Hepatic stellate cell (primary cell): Measurements from ENCODE around the gene VAMP2.

Experiments used
- DNase-seq: peaks from one replicate; pipeline ENCODE4 v3.0.0; 2011; ENCODE audit warnings: low spot score

The VAMP2 gene

DNA sequence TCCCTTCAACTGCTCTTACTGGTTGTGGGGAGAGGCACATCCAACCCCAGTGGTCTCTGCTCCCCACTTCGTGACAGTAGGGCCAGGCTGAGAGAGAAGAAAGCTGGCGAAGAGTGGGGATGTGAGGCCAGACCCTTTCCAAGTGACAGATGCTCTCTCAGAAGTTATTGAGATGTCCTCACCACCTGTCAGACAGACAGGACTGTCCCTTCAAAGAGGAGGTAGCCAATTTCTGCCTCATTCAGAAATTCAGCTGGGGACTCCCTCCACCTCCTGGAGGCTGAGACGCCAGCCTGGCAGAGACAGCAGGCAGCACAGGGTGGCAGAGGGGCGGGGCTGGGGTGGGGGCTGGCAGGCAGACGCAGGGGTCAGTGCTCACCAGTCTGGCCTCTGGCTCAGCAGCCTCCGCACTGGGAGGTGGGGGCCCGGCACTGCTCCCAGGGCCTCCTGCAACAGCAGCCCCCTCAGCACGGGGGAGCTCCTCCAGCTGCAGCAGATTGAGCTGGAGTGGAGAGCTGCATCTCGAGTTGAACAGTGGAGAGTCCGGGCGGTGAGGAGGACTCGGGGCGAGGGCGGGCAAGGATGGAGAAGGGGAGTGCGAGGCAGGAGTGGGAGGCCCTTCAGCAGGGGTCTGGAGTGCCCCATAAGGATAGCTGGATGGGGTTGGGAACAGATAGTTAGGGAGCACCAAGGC, 19.7 kb downstream of the VAMP2 start:
- no peak for DNase-seq

DNA sequence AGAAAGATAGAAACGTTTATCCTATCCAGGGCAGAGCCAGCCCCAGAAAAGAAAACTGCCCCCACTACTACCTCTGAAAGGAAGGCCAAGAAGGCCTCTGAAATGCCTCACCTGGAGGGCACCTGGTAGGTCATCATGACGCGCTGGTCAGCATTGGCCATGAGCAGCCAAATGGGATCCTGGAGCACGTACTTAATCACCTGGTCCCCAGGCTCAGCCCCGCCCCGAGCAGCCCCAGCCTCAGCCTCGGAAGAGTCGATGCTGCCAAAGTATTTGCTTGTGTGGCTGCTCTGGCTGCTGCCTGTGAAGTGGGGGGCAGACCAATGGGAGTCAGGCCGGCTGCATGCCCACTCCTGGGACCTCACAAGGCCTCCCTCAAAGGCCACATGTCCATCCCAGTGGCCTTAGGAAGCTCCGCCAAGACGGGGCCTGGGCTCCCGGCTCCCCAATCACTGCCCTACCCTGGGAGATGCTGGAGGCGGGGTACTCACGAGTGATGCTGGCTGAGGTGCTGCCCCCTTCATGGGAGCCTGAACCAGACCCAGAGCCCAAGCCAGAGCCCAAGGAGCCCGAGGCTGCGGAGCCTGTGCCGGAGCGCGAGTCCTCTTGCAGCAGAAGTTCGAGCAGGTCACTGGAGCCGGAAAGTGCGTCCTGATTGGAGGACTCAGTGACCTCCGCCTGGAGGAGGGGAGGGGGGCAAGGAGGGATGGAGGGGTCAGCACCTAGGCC, 20.4 kb downstream of the VAMP2 start:
- DNase-seq: no peak

DNA sequence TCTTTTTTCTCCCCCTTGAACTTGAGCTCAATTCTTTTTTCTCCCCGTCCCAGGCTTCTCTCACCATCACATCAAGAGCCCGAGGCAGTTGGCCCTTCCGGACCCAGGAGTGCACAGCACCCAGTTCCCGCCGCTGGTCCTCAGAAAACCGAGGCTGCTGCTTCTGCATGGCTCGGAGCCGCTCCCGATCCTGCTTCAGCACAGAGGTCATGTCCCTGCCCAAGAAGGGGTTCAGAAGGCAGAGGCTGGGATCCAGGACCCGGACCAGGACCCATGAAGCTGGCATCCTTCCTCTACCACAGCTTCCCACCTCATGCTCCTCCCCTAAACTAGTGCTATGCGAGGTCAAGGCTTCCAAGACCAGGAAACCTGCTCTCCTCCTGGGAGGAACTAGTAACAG, 21.0 kb downstream of the VAMP2 start:
- DNase-seq: no peak

DNA sequence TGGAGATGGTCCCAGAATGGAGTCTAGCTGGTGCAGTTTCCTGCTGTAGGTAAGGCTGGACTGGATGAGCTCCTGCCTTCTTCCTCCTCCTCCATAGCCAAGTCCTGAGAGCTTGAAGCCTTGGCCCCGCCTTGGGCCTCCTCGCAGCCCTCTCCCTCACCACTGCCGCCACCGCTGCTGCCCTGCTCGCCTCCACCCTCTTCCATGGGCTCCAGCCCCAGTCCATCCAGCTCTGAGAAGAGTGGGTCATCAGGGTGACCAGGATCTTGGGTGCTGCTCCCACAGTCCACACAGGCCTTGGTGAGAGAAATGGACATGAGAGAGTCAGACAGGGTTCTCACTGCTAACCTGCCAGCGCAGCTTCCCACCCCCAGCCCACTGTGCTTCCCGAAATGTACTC, 21.7 kb downstream of the VAMP2 start:
- DNase-seq: no peak

DNA sequence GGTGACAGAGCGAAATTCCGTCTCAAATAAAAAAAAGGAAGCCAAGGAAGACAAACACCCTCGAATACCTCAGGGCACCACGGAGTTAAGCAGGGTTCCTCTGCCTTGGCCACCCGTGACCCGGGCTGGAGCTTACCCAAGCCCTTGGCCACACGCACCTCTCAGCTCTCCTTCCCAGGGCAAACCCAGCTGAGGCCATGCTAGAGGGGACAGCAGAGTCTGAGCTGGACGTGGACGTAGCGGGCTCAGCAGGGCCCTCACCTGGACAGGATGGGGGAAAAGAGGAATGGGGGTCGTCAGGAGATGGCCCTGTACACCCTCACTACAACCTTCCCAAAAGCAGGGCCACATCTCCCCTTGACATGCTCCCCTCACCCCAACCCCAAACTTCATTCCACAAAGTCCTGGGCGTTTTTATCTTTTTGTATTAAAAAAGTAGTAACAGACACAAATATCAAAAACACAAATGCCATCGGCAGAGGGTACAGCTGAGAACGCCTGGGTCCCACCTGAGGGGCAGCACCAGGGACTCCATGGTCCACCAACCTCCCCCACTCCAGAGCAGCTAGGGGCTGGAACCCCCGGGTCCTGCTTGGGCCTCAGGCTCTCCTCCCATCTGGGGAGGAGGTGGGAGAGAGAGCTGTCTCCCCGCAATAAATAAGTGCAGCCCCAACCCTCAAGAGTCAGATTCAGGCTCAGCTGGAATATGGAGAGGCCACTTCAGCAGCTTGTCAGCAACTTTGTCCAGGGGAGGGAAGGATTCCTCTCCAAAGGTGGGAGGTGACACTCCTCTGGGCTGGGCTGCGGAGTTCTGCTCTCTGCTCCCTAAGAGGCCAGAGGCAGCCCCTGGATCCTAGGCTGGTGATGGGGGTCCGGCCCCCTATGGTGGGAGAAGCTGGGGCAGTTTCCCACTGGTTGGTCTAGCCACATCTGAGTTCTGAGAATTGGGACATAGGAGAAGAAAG, 22.4 kb downstream of the VAMP2 start:
- DNase-seq: no peak

DNA sequence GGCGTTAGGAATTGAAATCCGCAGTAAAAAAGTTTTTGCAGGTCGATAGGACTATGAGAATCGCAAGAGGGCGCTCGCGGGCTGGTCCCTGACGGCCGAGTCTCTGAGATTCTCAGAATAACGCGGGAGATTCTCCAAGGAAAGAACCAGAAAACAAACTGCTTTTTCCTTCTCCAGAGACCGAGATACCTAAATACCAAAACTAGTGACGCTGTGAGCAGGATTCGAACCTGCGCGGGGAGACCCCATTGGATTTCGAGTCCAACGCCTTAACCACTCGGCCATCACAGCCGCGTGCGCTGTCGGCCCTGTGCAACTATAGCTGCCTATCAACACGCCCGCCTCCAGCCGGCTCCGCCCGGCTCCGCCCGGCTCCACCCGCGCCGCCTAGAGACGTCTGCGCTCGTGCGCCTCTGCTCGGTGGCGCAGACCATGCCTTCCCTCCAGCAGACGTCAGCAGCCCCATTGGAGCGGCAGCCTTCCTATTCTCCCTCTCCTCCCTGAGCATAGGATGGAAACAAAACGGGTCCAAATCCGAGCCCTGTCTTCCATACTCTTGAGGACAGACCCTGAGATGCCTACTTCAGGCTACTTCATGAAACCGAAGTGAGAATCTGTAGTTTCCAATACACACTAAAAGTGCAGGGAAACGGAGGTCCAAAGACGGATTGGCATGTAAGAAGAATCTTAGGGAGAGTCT, 23.9 kb downstream of the VAMP2 start:
- DNase-seq: peak; percentile 89

DNA sequence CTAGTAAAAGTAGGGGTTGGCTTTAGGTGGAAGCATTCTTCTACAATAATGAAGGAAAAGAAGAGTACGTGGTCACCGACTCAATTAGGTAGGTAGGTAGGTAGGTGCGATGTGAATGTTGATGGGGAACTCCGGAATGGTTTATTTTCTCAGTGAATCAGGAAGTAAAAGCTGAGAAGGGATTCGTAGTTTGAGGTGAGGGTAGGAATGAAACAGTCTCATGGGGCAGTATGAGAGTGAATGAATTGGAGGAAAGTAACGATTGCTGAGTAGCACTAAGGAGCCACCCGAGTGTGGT, 24.4 kb downstream of the VAMP2 start:
- no peak for DNase-seq

DNA sequence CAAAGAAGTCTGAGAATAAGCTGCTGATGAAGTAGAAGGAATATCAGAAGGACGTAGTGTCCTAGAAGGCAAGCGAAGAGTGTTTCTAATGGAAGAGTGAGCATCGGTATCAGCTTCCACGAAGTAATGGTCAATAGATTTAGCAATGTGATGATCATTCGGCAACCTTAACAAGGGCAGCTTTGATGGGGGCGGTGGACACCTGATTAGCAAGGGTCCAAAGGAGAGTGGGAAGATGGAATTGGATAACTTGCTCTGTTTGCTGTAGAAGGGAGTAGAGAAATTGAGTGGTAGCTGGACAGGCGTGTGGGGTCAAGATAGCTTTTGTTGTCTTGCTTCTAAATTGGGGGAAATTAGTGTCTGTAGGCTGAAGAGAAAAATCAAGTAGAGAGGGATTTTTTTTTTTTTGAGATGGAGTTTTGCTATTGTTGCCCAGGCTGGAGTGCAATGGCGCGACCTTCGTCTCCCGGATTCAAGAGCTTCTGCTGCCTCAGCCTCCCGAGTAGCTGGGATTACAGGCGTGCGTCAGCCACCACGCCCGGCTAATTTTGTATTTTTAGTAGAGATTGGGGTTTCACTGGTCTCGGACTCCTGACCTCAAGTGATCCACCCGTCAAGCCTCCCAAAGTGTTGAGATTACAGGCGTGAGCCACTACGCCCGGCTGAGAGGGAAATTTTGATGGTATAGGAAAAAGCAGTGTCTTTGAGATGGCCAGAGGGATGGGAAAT, 24.9 kb downstream of the VAMP2 start:
- no peak for DNase-seq

DNA sequence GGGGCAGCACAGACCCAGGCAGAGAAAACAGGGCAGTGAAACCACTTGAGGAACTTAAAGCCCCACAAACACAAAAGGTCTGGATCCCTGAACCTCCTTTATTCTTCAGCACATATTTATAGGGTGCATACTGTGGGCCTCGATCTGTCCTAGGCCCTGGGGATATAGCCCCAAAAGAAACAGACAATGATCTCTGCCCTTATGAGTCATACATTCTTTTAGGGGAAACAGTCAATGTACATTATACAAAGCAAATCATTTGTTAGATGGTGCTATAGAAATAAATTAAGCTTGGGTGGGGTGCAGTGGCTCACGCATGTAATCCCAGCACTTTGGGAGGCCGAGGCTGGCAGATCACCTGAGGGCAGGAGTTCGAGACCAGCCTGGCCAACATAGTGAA, 28.8 kb downstream of the VAMP2 start:
- DNase-seq: no peak

DNA sequence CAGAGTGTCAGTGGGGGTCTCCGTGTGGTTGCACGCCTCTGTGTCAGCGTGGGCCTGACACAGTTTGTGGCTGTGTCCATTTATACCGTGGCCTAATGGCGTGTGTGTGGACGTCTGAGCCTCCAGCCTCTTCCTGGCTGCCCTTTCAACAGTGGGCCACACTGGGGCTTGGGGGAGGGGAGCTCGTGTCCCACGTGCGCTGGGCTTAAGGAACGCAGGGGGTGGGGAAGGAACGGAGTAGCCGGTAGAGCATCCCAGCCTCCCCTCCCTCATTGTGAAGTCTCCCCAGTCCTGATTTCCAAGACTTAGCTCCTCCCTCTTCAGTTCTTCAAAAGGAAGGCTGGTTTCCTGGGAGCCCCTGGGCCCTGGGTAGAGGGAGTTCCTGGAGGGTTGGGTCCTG, 29.3 kb downstream of the VAMP2 start:
- DNase-seq: no peak

DNA sequence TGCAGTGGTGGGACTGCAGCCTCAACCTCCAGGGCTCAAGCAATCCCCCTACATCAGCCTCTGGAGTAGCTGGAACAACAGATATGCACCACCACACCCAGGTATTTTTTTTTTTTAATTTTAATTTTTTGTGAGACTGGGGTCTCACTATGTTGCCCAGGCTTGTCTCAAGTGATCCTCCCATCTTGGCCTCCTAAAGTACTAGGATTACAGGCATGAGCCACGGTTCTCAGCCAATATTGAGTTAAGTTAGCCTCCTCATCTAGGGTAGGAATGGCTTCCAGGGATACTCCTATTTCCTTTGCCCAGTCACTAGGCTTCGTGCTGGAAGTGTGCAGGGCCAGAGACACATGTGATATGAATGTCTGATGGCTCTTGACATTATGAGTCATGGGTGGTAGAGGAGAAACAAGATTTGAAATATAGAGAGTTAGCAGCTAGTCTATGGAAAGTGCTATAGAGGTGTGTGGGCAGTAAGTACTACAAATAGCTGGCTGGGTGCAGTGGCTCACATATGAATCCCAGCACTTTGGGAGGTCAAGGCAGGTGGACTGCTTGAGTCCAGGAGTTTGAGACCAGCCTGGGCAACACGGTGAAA, 30.8 kb downstream of the VAMP2 start:
- DNase-seq: peak; percentile 53

DNA sequence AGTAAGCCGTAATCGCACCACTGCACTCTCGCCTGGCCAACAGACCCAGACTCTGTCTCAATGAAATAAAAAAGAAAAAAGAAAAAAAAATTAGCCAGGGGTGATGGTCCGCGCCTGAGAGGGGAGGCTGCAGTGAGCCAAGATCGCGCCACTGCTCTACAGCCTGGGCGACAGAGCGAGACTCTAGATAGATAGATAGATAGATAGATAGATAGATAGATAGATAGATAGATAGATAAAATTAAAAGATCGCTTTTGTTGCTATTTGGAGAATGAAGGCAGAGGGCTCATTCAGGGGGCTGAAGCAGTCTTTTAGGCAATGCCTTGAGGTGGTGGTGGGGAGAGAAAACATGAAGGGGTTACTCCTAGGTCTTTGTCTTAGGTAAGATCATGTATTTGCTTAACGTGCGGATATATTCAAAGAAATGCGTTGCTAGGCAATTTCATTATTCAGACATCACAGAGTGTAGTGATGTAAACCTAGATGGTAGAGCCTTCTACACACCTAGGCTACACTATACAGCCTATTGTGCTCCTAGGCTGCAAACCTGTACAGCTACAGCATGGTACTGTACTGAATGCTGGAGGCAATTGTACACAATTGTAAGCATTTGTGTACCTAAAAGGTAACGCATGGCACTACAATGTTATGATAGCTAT, 34.5 kb downstream of the VAMP2 start:
- DNase-seq: no peak

DNA sequence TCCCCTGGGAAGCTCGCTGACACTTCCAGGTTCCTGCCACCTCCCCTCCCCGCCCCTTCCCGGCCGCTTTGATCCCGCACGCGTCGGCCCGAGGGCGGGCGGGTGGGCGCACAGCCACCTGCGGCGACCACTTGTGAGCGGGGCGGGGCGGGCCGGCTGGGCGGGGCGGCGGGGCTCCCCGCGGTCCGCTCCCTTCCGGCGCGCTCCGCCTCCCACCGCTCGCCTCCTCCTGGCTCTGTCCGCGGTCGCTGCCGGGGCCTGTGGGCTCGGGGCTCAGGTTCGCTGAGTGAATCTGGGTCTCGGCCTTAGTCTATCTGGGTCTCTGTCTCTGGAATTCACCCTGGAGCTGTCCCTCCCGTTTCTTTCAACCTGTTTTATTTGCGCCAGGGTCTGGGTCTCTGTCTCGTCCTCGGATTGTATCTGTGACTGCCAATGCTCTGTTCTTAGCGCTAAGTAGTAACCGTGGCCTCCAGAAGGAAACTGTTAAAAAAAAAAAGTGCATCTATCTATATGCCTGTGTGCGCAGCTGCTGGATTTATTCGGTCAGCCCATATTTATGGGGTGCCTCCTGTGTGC, 36.2 kb downstream of the VAMP2 start:
- DNase-seq: peak; percentile 54

DNA sequence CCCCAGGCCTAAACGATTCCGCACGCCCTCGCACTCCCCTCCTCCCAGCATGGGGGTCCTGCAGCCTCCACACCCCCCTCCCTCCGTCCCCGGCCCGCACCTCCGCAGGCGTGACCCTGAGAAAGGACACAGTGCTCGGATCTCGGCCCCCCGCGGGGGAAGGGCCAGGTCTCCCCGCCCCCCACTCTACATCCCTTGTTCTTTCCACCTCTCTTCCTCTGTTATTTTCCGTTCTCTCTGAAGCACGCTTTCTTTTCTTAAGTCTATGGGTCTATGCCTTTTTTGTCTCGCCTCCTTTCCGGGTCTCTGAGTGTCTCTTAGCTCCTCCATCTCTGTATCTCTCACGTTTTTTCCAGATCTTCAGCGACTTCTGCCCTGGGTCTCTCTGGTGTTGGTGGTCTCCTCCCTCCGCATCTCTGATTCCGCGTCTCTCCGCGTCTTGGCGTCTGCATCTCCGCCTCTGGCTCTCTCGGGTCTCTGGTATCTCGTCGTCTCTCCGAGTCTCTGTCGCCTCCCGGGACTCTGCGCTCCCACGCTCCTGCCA, 36.7 kb downstream of the VAMP2 start:
- peak; percentile 49 for DNase-seq

DNA sequence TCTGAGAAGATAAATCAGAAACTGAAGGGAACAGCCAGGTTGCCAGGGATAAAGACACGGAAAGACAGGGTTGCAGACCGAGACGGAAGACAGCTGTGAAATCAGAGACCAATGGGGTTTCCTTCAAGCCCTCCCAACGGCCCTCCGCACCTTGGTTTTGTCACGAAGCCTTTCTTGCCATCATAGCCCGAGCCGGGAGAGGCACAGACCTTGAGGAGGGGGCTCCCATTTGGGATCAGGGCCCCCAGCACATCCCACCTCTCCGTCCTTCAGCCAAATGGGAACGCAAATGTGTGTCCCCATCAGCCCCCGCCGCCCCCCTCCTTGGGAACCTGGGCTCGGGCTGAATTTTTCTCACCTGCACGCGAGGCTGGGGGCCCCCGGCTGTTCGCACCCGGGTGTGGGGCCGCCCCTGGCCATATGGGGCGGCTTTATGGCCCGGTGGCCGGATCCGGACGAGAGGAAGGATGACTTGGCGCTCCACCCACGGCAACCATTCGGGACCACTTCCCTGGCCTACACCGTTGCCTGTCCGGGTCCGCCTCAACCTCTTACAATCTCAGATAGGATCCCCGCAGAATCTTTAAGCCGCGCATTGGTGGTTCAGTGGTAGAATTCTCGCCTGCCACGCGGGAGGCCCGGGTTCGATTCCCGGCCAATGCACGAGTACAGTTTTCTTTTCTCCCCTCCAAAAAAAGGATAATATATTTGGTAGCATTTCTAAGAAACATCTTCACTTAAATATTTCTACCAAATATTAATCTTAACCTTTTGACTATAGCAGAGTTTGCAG, 37.4 kb downstream of the VAMP2 start:
- peak; percentile 78 for DNase-seq

DNA sequence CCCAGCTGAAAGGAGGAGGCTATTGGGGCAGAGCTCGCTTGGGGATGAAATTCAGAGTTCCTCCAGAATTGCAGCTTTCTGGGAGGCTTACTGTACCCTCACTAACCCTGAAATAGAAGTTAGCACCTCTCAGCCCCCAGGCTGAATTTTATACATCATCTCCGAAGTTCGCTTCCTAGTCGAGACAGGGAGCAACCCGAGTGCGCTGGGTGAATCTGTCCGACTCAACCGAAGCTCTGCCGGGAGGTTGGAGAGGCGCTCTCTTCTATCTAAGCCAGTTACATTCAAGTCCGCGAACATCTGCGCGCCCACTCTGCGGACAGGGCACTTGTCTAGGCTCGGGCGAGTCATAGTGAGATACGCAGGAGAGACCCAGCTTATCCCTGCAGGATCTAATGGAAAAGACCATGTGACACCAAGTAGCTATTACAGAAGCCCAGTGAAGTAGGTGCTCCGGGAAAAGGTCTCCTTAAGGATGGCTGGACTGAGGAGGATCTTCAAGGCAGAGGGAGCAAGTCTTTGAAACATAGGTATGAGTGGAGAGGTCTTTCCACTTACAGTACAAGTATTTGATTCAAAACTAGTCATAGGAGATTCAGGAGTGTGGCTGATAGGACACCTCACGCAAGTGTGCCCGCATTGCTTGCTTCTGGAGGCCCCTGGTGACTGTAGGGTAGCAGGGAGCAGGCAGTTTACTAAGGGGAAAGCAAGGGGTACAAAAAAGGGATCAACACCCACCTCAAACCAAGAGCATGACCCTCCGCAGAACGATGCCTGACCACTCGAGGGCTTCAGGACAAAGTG, 38.2 kb downstream of the VAMP2 start:
- DNase-seq: no peak

DNA sequence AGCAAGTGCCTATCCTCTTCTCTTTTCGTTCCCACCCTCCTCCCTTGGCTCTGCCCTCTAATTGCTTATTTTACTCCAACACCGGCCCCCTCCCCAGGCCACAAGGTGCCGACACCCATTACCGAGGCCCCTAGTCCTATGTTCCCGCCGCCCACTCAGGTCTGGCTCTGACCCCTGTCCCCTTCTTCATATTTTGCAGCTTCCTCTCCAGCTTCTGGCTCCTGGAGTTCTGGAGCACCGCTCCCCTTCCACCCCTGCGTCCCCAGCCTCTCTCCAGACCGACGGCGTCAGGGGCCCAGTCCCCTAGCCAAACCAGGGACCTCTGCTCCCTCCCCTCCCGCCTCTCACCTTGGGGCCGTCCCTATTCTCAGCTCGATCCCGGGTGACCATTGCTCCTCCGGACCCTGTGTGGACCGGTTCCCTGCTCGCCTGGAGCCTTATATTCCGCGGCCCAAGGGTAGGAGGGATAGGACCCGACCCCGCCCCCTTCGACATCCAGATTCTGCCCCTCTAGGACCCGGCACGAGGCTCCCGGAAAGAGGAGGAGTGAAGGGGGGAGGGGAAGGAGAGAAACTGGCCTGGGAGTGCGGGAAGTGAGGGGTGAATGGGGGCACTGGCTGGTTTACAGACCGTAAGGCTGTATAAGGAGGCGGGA, 38.9 kb downstream of the VAMP2 start, which contains the start of gene HES7:
TSS of gene HES7 (minus strand) at position 412 of the 655 bp plus-strand sequence. CDS start at position 390, 22 bp downstream.
- peak; percentile 36 for DNase-seq
